SK-N-SH (cell line): ENCODE results near the gene DUSP5. TPM values are rescaled to one million over a fixed set of nuclear protein-coding genes. Genes with fewer than 3 reads are reported as not detected.

Experiments
- CTCF ChIA-PET: fragments of 300-600, 350-600 bp; formaldehyde crosslinking; extraction: SDS; loops from one replicate; lab custom pipeline; 2021; lab: Yijun Ruan, JAX
- POLR2A ChIA-PET: fragments of 350-600 bp; sonication (Branson Sonifier 250); formaldehyde crosslinking; extraction: SDS; loops from one replicate; lab custom pipeline; 2020; ENCODE audit warnings: antibody characterized with exemption, inconsistent platforms; lab: Yijun Ruan, JAX
- DNase-seq: peaks from one replicate; pipeline ENCODE4 v3.0.0; 2012
- H2AFZ ChIP-seq: fragments of 200-600 bp; sonication (generic); 2 replicates; pipeline ENCODE4 v1.8.1; 2016; ENCODE audit warnings: antibody characterized with exemption, mild to moderate bottlenecking, low read depth
- H3F3A ChIP-seq: fragments of 200-600 bp; sonication (generic); replicated peaks from 2 replicates; pipeline ENCODE3; 2016; ENCODE audit warnings: antibody characterized with exemption, mild to moderate bottlenecking; ENCODE audit not compliant: insufficient read depth
- H3K27ac ChIP-seq, 2 experiments: fragments of 200-500 bp in 1 of 2; fragments of 200-600 bp in 1 of 2; sonication (Bioruptor generic) in 1 of 2; sonication (generic), shearing (Covaris generic) in 1 of 2; 2 replicates each; pipeline versions ENCODE4 v1.5.1 to v1.6.1; 2014 to 2016; ENCODE audit warnings: low read depth in 2 of 2, inconsistent platforms in 1 of 2, low read length in 1 of 2, mild to moderate bottlenecking in 1 of 2, mixed read lengths in 1 of 2
- H3K27me3 ChIP-seq: fragments of 200-600 bp; sonication (generic), shearing (Covaris generic); 2 replicates; pipeline ENCODE4 v1.6.1; 2016; ENCODE audit warnings: mixed run types; ENCODE audit not compliant: insufficient read depth
- H3K36me3 ChIP-seq, 2 experiments: fragments of 200-500 bp in 1 of 2; fragments of 200-600 bp in 1 of 2; sonication (Bioruptor generic) in 1 of 2; sonication (generic) in 1 of 2; replicated peaks in 1 of 2; 2 replicates each; pipeline versions ENCODE3 to v1.5.1; 2014 to 2016; ENCODE audit warnings: low read length in 1 of 2, mild to moderate bottlenecking in 1 of 2; ENCODE audit not compliant: insufficient read depth in 2 of 2, control insufficient read depth in 1 of 2
- H3K4me1 ChIP-seq, 2 experiments: fragments of 200-500 bp in 1 of 2; fragments of 200-600 bp in 1 of 2; sonication (Bioruptor generic) in 1 of 2; sonication (generic), shearing (Covaris generic) in 1 of 2; 2 replicates each; pipeline versions ENCODE4 v1.5.1 to v1.6.1; 2014 to 2016; ENCODE audit warnings: low read depth in 1 of 2, low read length in 1 of 2, mixed run types in 1 of 2; ENCODE audit not compliant: insufficient read depth in 2 of 2, control insufficient read depth in 1 of 2
- H3K4me2 ChIP-seq: fragments of 200-600 bp; sonication (generic), shearing (Covaris generic); 2 replicates; pipeline ENCODE4 v1.6.1; 2017; ENCODE audit warnings: mixed run types
- H3K4me3 ChIP-seq, 2 experiments: fragments of 200-500 bp in 1 of 2; fragments of 200-600 bp in 1 of 2; sonication (Bioruptor generic) in 1 of 2; sonication (generic), shearing (Covaris generic) in 1 of 2; 2 replicates each; pipeline versions ENCODE4 v1.5.1 to v1.8.1; 2014 to 2016; ENCODE audit warnings: low read depth in 2 of 2, inconsistent platforms in 1 of 2, low read length in 1 of 2, mild to moderate bottlenecking in 1 of 2, mixed read lengths in 1 of 2, moderate library complexity in 1 of 2
- H3K79me2 ChIP-seq: fragments of 200-600 bp; sonication (generic); 2 replicates; pipeline ENCODE4 v1.8.1; 2017; ENCODE audit warnings: mild to moderate bottlenecking; ENCODE audit not compliant: insufficient read depth
- H3K9ac ChIP-seq: fragments of 200-600 bp; sonication (generic); 2 replicates; pipeline ENCODE4 v1.6.1; 2017; ENCODE audit warnings: mixed run types
- H3K9me2 ChIP-seq: fragments of 200-600 bp; sonication (generic); 2 replicates; pipeline ENCODE4 v1.6.1; 2017; ENCODE audit warnings: mixed run types
- H3K9me3 ChIP-seq: fragments of 200-600 bp; sonication (generic); 2 replicates; pipeline ENCODE4 v1.6.1; 2017; ENCODE audit warnings: mixed run types, mild to moderate bottlenecking, moderate library complexity
- H4K20me1 ChIP-seq: fragments of 200-600 bp; sonication (generic); 2 replicates; pipeline ENCODE4 v1.6.1; 2017; ENCODE audit warnings: mild to moderate bottlenecking, mixed run types; ENCODE audit not compliant: insufficient read depth
- EP300 ChIP-seq, 2 experiments: IDR thresholded peaks; 2 replicates each; pipeline versions ENCODE4 v1.4.0 to v1.6.1; 2012; ENCODE audit warnings: borderline replicate concordance in 1 of 2, low read depth in 1 of 2, low read length in 1 of 2
- EZH2phosphoT487 ChIP-seq: fragments of 200-600 bp; sonication (generic); IDR thresholded peaks from 2 replicates; pipeline ENCODE4 v1.6.1; 2017; ENCODE audit warnings: low read depth, mixed run types, mild to moderate bottlenecking, antibody characterized with exemption, moderate library complexity, borderline replicate concordance
- FOXJ3 ChIP-seq: sonication (generic); formaldehyde crosslinking; IDR thresholded peaks from 2 replicates; pipeline ENCODE4 v1.5.1; 2020; ENCODE audit warnings: mild to moderate bottlenecking, missing genetic modification reagents
- GATA2 ChIP-seq: sonication (generic); formaldehyde crosslinking; IDR thresholded peaks from 2 replicates; pipeline ENCODE4 v1.5.0; 2020; ENCODE audit warnings: mild to moderate bottlenecking, missing genetic modification reagents
- JUND ChIP-seq: IDR thresholded peaks from 2 replicates; pipeline ENCODE4 v1.4.0; 2012
- MAX ChIP-seq: IDR thresholded peaks from 2 replicates; pipeline ENCODE4 v1.4.0; 2012; ENCODE audit warnings: low read depth
- MXI1 ChIP-seq: IDR thresholded peaks from 2 replicates; pipeline ENCODE4 v1.6.1; 2012; ENCODE audit warnings: mild to moderate bottlenecking, low read depth, low read length, improper control_type of control experiment
- NFIC ChIP-seq: IDR thresholded peaks from 2 replicates; pipeline ENCODE4 v1.4.0; 2012; ENCODE audit warnings: borderline replicate concordance
- NRF1 ChIP-seq: IDR thresholded peaks from 2 replicates; pipeline ENCODE4 v1.6.1; 2012; ENCODE audit warnings: low read depth, mild to moderate bottlenecking, low read length
- PBX3 ChIP-seq: IDR thresholded peaks from 2 replicates; pipeline ENCODE4; 2012
- RCOR1 ChIP-seq: fragments of 150-350 bp; IDR thresholded peaks from 2 replicates; pipeline ENCODE4 v1.6.1; 2017; ENCODE audit warnings: antibody characterized with exemption, low read length
- REST ChIP-seq: IDR thresholded peaks from 2 replicates; pipeline ENCODE4 v1.6.1; 2012; ENCODE audit warnings: mild to moderate bottlenecking, low read depth, low read length, moderate library complexity
- RFX5 ChIP-seq: IDR thresholded peaks from 2 replicates; pipeline ENCODE4 v1.6.1; 2012; ENCODE audit warnings: mild to moderate bottlenecking, improper control_type of control experiment, low read length
- RXRA ChIP-seq: IDR thresholded peaks from 2 replicates; pipeline ENCODE4 v1.4.0; 2012; ENCODE audit warnings: low read depth, mild to moderate bottlenecking, borderline replicate concordance
- TAF1 ChIP-seq: IDR thresholded peaks from 2 replicates; pipeline ENCODE4 v1.6.1; 2012; ENCODE audit warnings: low read depth, mild to moderate bottlenecking, low read length, moderate library complexity, borderline replicate concordance
- TEAD4 ChIP-seq: IDR thresholded peaks from 2 replicates; pipeline ENCODE4 v1.4.0; 2012; ENCODE audit warnings: mild to moderate bottlenecking, borderline replicate concordance; ENCODE audit not compliant: insufficient read depth
- USF2 ChIP-seq: fragments of 150-350 bp; IDR thresholded peaks from 2 replicates; pipeline ENCODE4 v1.6.1; 2017; ENCODE audit warnings: antibody characterized with exemption, low read length, low read depth, borderline replicate concordance
- YY1 ChIP-seq: IDR thresholded peaks from 2 replicates; pipeline ENCODE4 v1.4.0; 2012; ENCODE audit warnings: low read depth, mild to moderate bottlenecking
- ZBTB33 ChIP-seq: IDR thresholded peaks from 2 replicates; pipeline ENCODE4 v1.4.0; 2012; ENCODE audit warnings: low read depth, borderline replicate concordance
- WGBS: methylation state at CpG from one replicate; pipeline ENCODE4 v1.1.6; 2017; ENCODE audit warnings: low lambda C conversion rate; 5-methylcytosine and 5-hydroxymethylcytosine counted together
- polyA plus RNA-seq, 3 experiments: library from polyadenylated mRNA; depleted of rRNA; stranded (reverse); fragments of >200 nt; gene quantifications; 2 replicates each; pipeline ENCODE4 v1.2.3, GENCODE V29; 2012

The DUSP5 gene
- polyA plus RNA-seq, 1 of the 3 experiments (the other 2 are of a cell fraction): 52.0 TPM

- TF ChIP-seq TAF1 (no peak), EP300 (IDR thresholded peaks at IDR 0.05; ENCODE audit: borderline replicate concordance in 1 of 2, low read depth in 1 of 2, low read length in 1 of 2) (no peak), MAX (no peak), RXRA (no peak), RFX5 (no peak), EZH2phosphoT487 (no peak), USF2 (no peak), GATA2 (CRISPR knock-in tag) (no peak), JUND (no peak), ZBTB33 (no peak), NRF1 (no peak), MXI1 (no peak)
- TF ChIP-seq, all 33 proteins: peak for 0
- Histone ChIP-seq H3K9me3 (no peaks in the 10 kb centered on the region), H3K36me3 (no peaks in the 10 kb centered on the region), H3K9ac (no peak overlapping the region), H2AFZ (no peak overlapping the region), H3K4me3 (no peak overlapping the region), H3K4me2 (no peak overlapping the region), H3K9me2 (no peaks in the 10 kb centered on the region), H3K4me1 (no peaks in the 10 kb centered on the region), H3F3A (peaks cover 2% of the 10 kb centered on the region), H3K27me3 (no peaks in the 10 kb centered on the region), H3K79me2 (no peaks in the 10 kb centered on the region), H3K27ac (no peak overlapping the region), H4K20me1 (no peaks in the 10 kb centered on the region)
- POLR2A ChIA-PET: no interaction called here
- DNase-seq: no peak
- CTCF ChIA-PET: interaction anchor here (1.6 kb wide), 1 partner anchor 208 kb away, joined by 4 read pairs; no protein-coding TSS in a partner anchor
- 36% methylated on average over 2 of the region's 2 CpGs for WGBS
Measured at GRCh38 chr10:110553905-110554304, 56.2 kb downstream of the DUSP5 start.

- CTCF ChIA-PET: no interaction called here
- TF ChIP-seq YY1: no peak
- no peak for TF ChIP-seq USF2
- TF ChIP-seq FOXJ3 (CRISPR knock-in tag): no peak
- no peak for TF ChIP-seq NFIC
- no peak for TF ChIP-seq EZH2phosphoT487
- TF ChIP-seq REST: no peak
- TF ChIP-seq PBX3: no peak
- TF ChIP-seq RFX5: no peak
- TF ChIP-seq TEAD4: no peak
- TF ChIP-seq RCOR1: no peak
- Histone ChIP-seq H3K27me3 (no peaks in the 10 kb centered on the region), H3K4me1 (no peaks in the 10 kb centered on the region), H3K79me2 (no peaks in the 10 kb centered on the region), H3K9me2 (no peaks in the 10 kb centered on the region), H4K20me1 (no peaks in the 10 kb centered on the region), H3K36me3 (no peaks in the 10 kb centered on the region), H3K9me3 (no peaks in the 10 kb centered on the region), H3K9ac (no peak overlapping the region), H3F3A (no peaks in the 10 kb centered on the region), H2AFZ (no peak overlapping the region), H3K4me3 (no peak overlapping the region), H3K4me2 (no peak overlapping the region), H3K27ac (no peak overlapping the region)
- POLR2A ChIA-PET: no interaction called here
- no peak for DNase-seq
- WGBS: 92% methylated on average over 1 of the region's 1 CpG
Measured at GRCh38 chr10:110556296-110556695, 58.6 kb downstream of the DUSP5 start.
